H1 (cell line): ENCODE measurements around the gene LBH. TPM values are rescaled to one million over a fixed set of nuclear protein-coding genes. Genes with fewer than 3 reads are reported as not detected.

Experiments used
- CTCF ChIA-PET: fragments of 300-600 bp; sonication (Branson Sonifier 250); formaldehyde crosslinking; loops from one replicate; lab custom pipeline; 2021; ENCODE audit not compliant: partially characterized antibody; lab: Charles Lee
- POLR2A ChIA-PET: fragments of 300-600 bp; sonication (Branson Sonifier 250); formaldehyde crosslinking; loops from one replicate; lab custom pipeline; 2021; ENCODE audit warnings: inconsistent platforms; ENCODE audit not compliant: partially characterized antibody; lab: Charles Lee
- DNase-seq, 2 experiments: peaks; one replicate each; pipeline versions ENCODE4 v3.0.0 to v3.0.0-alpha.2; 2010 to 2022; ENCODE audit warnings: low spot score in 2 of 2, low read depth in 1 of 2, mixed read lengths in 1 of 2
- FAIRE-seq: peaks from 2 replicates; lab custom pipeline; 2011; peaks lifted over from hg19 to GRCh38; lab: Jason Lieb, UNC
- H2AFZ ChIP-seq: 2 replicates; pipeline ENCODE4 v1.8.1; 2012; ENCODE audit warnings: low read length, inconsistent platforms
- H2AK5ac ChIP-seq: 2 replicates; pipeline ENCODE4 v1.6.1; 2013; ENCODE audit warnings: low read depth, low read length
- H2BK120ac ChIP-seq: replicated peaks from 2 replicates; pipeline ENCODE3; 2013; ENCODE audit warnings: low read depth, low read length, inconsistent platforms
- H2BK12ac ChIP-seq: 2 replicates; pipeline ENCODE4 v1.6.1; 2013; ENCODE audit warnings: low read depth, low read length
- H2BK15ac ChIP-seq: 2 replicates; pipeline ENCODE4 v1.6.1; 2013; ENCODE audit warnings: low read length
- H2BK20ac ChIP-seq: 2 replicates; pipeline ENCODE4 v1.6.1; 2013; ENCODE audit warnings: low read length
- H2BK5ac ChIP-seq: 2 replicates; pipeline ENCODE4 v1.6.1; 2013; ENCODE audit warnings: low read depth, low read length
- H3K14ac ChIP-seq: 2 replicates; pipeline ENCODE4 v1.6.1; 2013; ENCODE audit warnings: inconsistent platforms; ENCODE audit not compliant: insufficient read length
- H3K18ac ChIP-seq: 2 replicates; pipeline ENCODE4 v1.6.1; 2013; ENCODE audit warnings: low read length; ENCODE audit errors: extremely low read depth
- H3K23ac ChIP-seq: 2 replicates; pipeline ENCODE4 v1.6.1; 2013; ENCODE audit warnings: inconsistent platforms; ENCODE audit not compliant: insufficient read length
- H3K23me2 ChIP-seq: 2 replicates; pipeline ENCODE4 v1.6.1; 2013; ENCODE audit warnings: low read depth, low read length
- H3K27ac ChIP-seq: 2 replicates; pipeline ENCODE4 v1.6.1; 2011; ENCODE audit warnings: low read depth, low read length, inconsistent platforms
- H3K27me3 ChIP-seq, 4 experiments: replicated peaks in 1 of 4; 1 replicate in 1 of 4; 2 replicates in 3 of 4; pipeline versions ENCODE4 v1.6.1 to v1.8.1; 2011 to 2013; ENCODE audit warnings: low read length in 3 of 4, mild to moderate bottlenecking in 3 of 4, inconsistent platforms in 2 of 4, mixed read lengths in 2 of 4, moderate library complexity in 1 of 4; ENCODE audit not compliant: control insufficient read depth in 3 of 4, insufficient read depth in 3 of 4; ENCODE audit errors: extremely low read depth in 1 of 4
- H3K36me3 ChIP-seq, 4 experiments: 2 replicates each; pipeline versions ENCODE4 v1.6.1 to v1.8.1; 2011 to 2013; ENCODE audit warnings: mild to moderate bottlenecking in 4 of 4, low read length in 3 of 4, moderate library complexity in 2 of 4, control low read depth in 1 of 4, inconsistent platforms in 1 of 4; ENCODE audit not compliant: insufficient read depth in 4 of 4, control insufficient read depth in 2 of 4
- H3K4ac ChIP-seq: replicated peaks from 2 replicates; pipeline ENCODE3; 2013; ENCODE audit warnings: low read length, low read depth, mixed read lengths, inconsistent platforms; ENCODE audit not compliant: insufficient read length
- H3K4me1 ChIP-seq, 4 experiments: replicated peaks in 1 of 4; 1 replicate in 1 of 4; 2 replicates in 3 of 4; pipeline versions ENCODE4 v1.6.1 to v1.8.1; 2011 to 2013; ENCODE audit warnings: low read length in 3 of 4, inconsistent platforms in 2 of 4, mixed read lengths in 1 of 4; ENCODE audit not compliant: insufficient read depth in 4 of 4, control insufficient read depth in 3 of 4
- H3K4me2 ChIP-seq, 2 experiments: 2 replicates each; pipeline versions ENCODE4 v1.6.1 to v1.8.1; 2011 to 2013; ENCODE audit warnings: low read depth in 2 of 2, low read length in 2 of 2, control low read depth in 1 of 2, inconsistent platforms in 1 of 2, mild to moderate bottlenecking in 1 of 2; ENCODE audit not compliant: insufficient read depth in 1 of 2
- H3K4me3 ChIP-seq, 4 experiments: fragments of 200-600, 300-600 bp in 1 of 4; sonication (generic), shearing (Covaris generic), sonication (Bioruptor Twin) in 1 of 4; 2 replicates each; pipeline versions ENCODE4 v1.5.1 to v1.8.1; 2011 to 2016; ENCODE audit warnings: low read length in 4 of 4, low read depth in 3 of 4, control low read depth in 2 of 4, inconsistent platforms in 2 of 4, mild to moderate bottlenecking in 2 of 4, mixed read lengths in 1 of 4, moderate library complexity in 1 of 4; ENCODE audit not compliant: insufficient read depth in 2 of 4; ENCODE audit errors: extremely low read depth in 1 of 4
- H3K56ac ChIP-seq: replicated peaks from 2 replicates; pipeline ENCODE3; 2013; ENCODE audit warnings: low read depth, mild to moderate bottlenecking, mixed read lengths, low read length, inconsistent platforms; ENCODE audit not compliant: insufficient read length
- H3K79me1 ChIP-seq: 2 replicates; pipeline ENCODE4 v1.6.1; 2013; ENCODE audit warnings: low read depth, low read length, control low read depth
- H3K79me2 ChIP-seq, 2 experiments: 2 replicates each; pipeline versions ENCODE4 v1.6.1 to v1.8.1; 2012 to 2013; ENCODE audit warnings: low read length in 2 of 2, mild to moderate bottlenecking in 2 of 2, inconsistent platforms in 1 of 2; ENCODE audit not compliant: insufficient read depth in 2 of 2, control insufficient read depth in 1 of 2
- H3K9ac ChIP-seq, 4 experiments: replicated peaks in 1 of 4; 1 replicate in 1 of 4; 2 replicates in 3 of 4; pipeline versions ENCODE4 v1.6.1 to v1.8.1; 2011 to 2013; ENCODE audit warnings: low read depth in 3 of 4, low read length in 3 of 4, control low read depth in 2 of 4, mild to moderate bottlenecking in 2 of 4, moderate library complexity in 2 of 4, inconsistent platforms in 1 of 4; ENCODE audit errors: extremely low read depth in 1 of 4
- H3K9me3 ChIP-seq, 2 experiments: 2 replicates each; pipeline versions ENCODE4 v1.6.1 to v1.8.1; 2012 to 2013; ENCODE audit warnings: mild to moderate bottlenecking in 2 of 2, moderate library complexity in 2 of 2, control low read depth in 1 of 2, inconsistent platforms in 1 of 2, low read depth in 1 of 2, low read length in 1 of 2, mixed read lengths in 1 of 2; ENCODE audit not compliant: insufficient read depth in 2 of 2
- H4K20me1 ChIP-seq, 2 experiments: replicated peaks in 1 of 2; 2 replicates each; pipeline versions ENCODE3 to v1.8.1; 2011 to 2013; ENCODE audit warnings: inconsistent platforms in 2 of 2, low read length in 2 of 2, mild to moderate bottlenecking in 1 of 2; ENCODE audit not compliant: insufficient read depth in 2 of 2, control insufficient read depth in 1 of 2
- H4K5ac ChIP-seq: 2 replicates; pipeline ENCODE4 v1.6.1; 2013; ENCODE audit warnings: low read length, low read depth, mixed read lengths, inconsistent platforms; ENCODE audit not compliant: insufficient read length
- H4K8ac ChIP-seq: 2 replicates; pipeline ENCODE4 v1.8.0; 2013; ENCODE audit warnings: mild to moderate bottlenecking, moderate library complexity, low read length, inconsistent platforms; ENCODE audit not compliant: insufficient read depth; ENCODE audit errors: extremely low read depth
- H4K91ac ChIP-seq: replicated peaks from 2 replicates; pipeline ENCODE3; 2013; ENCODE audit warnings: low read length, mixed read lengths, inconsistent platforms; ENCODE audit not compliant: insufficient read length
- RXRA ChIP-seq: IDR thresholded peaks from 2 replicates; pipeline ENCODE4 v1.6.1; 2011; ENCODE audit warnings: low read depth, mild to moderate bottlenecking, low read length, moderate library complexity; ENCODE audit not compliant: insufficient read depth
- SAP30 ChIP-seq: fragments of 300-600 bp; sonication (generic); IDR thresholded peaks from 2 replicates; pipeline ENCODE4 v1.7.1; 2012; ENCODE audit warnings: low read length, moderate library complexity, mild to moderate bottlenecking, inconsistent platforms; ENCODE audit not compliant: insufficient read depth, insufficient replicate concordance
- WGBS, 2 experiments: shearing (Covaris generic) in 1 of 2; methylation state at CpG; one replicate each; pipeline versions ENCODE4 v1.1.6 to v1.1.7; 2013 to 2015; ENCODE audit warnings: low lambda C conversion rate in 2 of 2, mixed read lengths in 2 of 2, inconsistent platforms in 1 of 2, low coverage in 1 of 2, missing lambda C conversion rate in 1 of 2; ENCODE audit not compliant: insufficient replicate concordance in 2 of 2, insufficient coverage in 1 of 2, insufficient read length in 1 of 2; ENCODE audit errors: extremely low coverage in 1 of 2, missing lambda C conversion rate in 1 of 2; 5-methylcytosine and 5-hydroxymethylcytosine counted together
- polyA plus RNA-seq, 7 experiments: library from polyadenylated mRNA; depleted of rRNA in 3 of 7; stranded (reverse) in 5 of 7; unstranded in 2 of 7; fragments of >200 nt in 5 of 7; fragments of 200-250 nt in 2 of 7; gene quantifications; 1 replicate in 5 of 7; 2 replicates in 1 of 7; 4 replicates in 1 of 7; pipeline versions ENCODE4 v1.2.1 to v1.2.3, GENCODE V29; 2011 to 2013; ENCODE audit warnings: missing spikeins in 2 of 7, mixed read lengths in 2 of 7
- total RNA-seq: library from RNA; stranded (reverse); fragmentation: NEBNext Ultra II Directional; extraction: Animal tissue kit (Norgen Biotek cat#: 25700); gene quantifications from 2 replicates; pipeline ENCODE4 v1.2.1, GENCODE V29; 2021

The LBH gene
- total and polyA plus RNA-seq, 2 of the 8 experiments (the other 6 are each of a cell fraction or from before 2014, with no cell fraction given), result 25.7 to 34.5 TPM

GRCh38 chr2:30266705-30267104 lies 35.4 kb downstream of the LBH start:
- POLR2A ChIA-PET, result no interaction called here
- no peak overlapping the region for H3K27ac ChIP-seq
- H2AK5ac ChIP-seq, result no peak overlapping the region
- DNase-seq, result no peak
- H4K91ac ChIP-seq, result no peak overlapping the region
- H3K4me3 ChIP-seq, result no peak overlapping the region
- H3K23me2 ChIP-seq, result no peaks in the 10 kb centered on the region
- H3K36me3 ChIP-seq, result no peaks in the 10 kb centered on the region
- H2BK12ac ChIP-seq, result 0 out of 2 replicates have a peak overlapping the region, but pooled peaks have one; percentile 9
- FAIRE-seq, result no peak
- H2BK5ac ChIP-seq, result no peak overlapping the region
- CTCF ChIA-PET, result interaction anchor here (0.7 to 1.9 kb wide), 4 partner anchors 17 to 59 kb away, joined by 4 to 6 read pairs (median 4); no protein-coding TSS in a partner anchor
- no peaks in the 10 kb centered on the region for H3K79me2 ChIP-seq
- no peak overlapping the region for H4K8ac ChIP-seq
- no peak overlapping the region for H3K9ac ChIP-seq
- WGBS, 2 experiments, result 93% methylated on average over 5 of the region's 5 CpGs; no CpG with 5 or more reads in 1 of the 2 experiments
- no peak overlapping the region for H4K5ac ChIP-seq
- no peak overlapping the region for H3K4me2 ChIP-seq
- H3K23ac ChIP-seq, result no peak overlapping the region
- H2BK15ac ChIP-seq, result no peak overlapping the region
- H3K79me1 ChIP-seq, result no peaks in the 10 kb centered on the region
- no peak overlapping the region for H2BK120ac ChIP-seq
- no peak overlapping the region for H3K56ac ChIP-seq
- H4K20me1 ChIP-seq, result no peaks in the 10 kb centered on the region
- H2AFZ ChIP-seq, result 0 out of 2 replicates have a peak overlapping the region, but pooled peaks have one; percentile 11
- no peak overlapping the region for H3K4ac ChIP-seq
- H3K18ac ChIP-seq, result no peak overlapping the region
- no peak overlapping the region for H2BK20ac ChIP-seq
- H3K14ac ChIP-seq, result no peak overlapping the region
- peaks cover 0 to 5% (median 2%) of the 10 kb centered on the region in 4 experiments; a peak in 3 of 7 replicates for H3K4me1 ChIP-seq
- H3K27me3 ChIP-seq, result no peaks in the 10 kb centered on the region
- no peaks in the 10 kb centered on the region for H3K9me3 ChIP-seq
- no peak for TF ChIP-seq RXRA
- no peak for TF ChIP-seq SAP30
